ENCODE results near the gene CD53. TPM values are rescaled to one million over a fixed set of nuclear protein-coding genes. Genes with fewer than 3 reads are reported as not detected.

CD53 gene
- total and polyA plus RNA-seq, 9 of the 15 experiments (the other 6 are each of a cell fraction or from before 2014, with no cell fraction given) = 63.5 to 220 (median 131) TPM

DNA sequence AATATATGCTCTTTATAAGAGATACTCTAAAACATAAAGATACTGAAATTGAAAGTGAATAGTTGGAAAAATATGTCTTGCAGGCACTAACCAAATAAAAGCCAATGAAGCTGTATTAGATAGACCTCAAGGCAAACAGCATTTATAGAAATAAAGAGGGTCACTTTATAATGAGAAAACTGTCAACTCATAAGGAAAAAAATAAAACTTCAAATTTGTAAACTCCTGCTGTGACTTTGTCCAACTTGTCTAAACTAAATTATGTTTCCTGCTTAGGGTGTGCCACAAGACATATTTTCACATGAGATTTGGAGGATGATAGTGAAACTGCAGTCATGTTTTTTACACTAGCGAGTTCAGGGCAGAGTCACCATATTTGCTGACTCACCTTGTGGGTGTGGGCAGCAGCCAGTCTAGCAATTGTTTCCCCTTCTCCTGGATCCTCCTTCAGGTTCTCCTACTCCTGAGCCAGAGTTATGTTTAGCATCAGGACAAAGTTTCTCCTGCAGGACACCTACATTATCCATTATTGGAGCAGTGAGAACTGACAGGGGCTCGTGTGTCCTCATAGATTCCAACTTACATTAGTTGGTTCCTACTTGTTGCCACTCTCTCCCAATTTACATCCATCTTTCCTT, 43.8 kb downstream of the CD53 start (continued):
- TF ChIP-seq, protein P1, sequence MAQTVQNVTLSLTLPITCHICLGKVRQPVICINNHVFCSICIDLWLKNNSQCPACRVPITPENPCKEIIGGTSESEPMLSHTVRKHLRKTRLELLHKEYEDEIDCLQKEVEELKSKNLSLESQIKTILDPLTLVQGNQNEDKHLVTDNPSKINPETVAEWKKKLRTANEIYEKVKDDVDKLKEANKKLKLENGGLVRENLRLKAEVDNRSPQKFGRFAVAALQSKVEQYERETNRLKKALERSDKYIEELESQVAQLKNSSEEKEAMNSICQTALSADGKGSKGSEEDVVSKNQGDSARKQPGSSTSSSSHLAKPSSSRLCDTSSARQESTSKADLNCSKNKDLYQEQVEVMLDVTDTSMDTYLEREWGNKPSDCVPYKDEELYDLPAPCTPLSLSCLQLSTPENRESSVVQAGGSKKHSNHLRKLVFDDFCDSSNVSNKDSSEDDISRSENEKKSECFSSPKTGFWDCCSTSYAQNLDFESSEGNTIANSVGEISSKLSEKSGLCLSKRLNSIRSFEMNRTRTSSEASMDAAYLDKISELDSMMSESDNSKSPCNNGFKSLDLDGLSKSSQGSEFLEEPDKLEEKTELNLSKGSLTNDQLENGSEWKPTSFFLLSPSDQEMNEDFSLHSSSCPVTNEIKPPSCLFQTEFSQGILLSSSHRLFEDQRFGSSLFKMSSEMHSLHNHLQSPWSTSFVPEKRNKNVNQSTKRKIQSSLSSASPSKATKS (CRISPR knock-in tag; IDR thresholded peaks at IDR 0.05) = no peak
- TF ChIP-seq NFIX (CRISPR knock-in tag; IDR thresholded peaks at IDR 0.05; ENCODE audit: low read depth) = no peak
- TF ChIP-seq CBFB (CRISPR knock-in tag; IDR thresholded peaks at IDR 0.05) = no peak
- TF ChIP-seq GABPB2 (CRISPR knock-in tag; conservative IDR thresholded peaks at IDR 0.05) = no peak
- TF ChIP-seq ADNP (tag; IDR thresholded peaks at IDR 0.05) = no peak
- TF ChIP-seq ZNF644 (tag; IDR thresholded peaks at IDR 0.05; ENCODE audit: low read depth) = peak; percentile 77; the same call in 1 of the 2 replicates
- TF ChIP-seq, protein P2, sequence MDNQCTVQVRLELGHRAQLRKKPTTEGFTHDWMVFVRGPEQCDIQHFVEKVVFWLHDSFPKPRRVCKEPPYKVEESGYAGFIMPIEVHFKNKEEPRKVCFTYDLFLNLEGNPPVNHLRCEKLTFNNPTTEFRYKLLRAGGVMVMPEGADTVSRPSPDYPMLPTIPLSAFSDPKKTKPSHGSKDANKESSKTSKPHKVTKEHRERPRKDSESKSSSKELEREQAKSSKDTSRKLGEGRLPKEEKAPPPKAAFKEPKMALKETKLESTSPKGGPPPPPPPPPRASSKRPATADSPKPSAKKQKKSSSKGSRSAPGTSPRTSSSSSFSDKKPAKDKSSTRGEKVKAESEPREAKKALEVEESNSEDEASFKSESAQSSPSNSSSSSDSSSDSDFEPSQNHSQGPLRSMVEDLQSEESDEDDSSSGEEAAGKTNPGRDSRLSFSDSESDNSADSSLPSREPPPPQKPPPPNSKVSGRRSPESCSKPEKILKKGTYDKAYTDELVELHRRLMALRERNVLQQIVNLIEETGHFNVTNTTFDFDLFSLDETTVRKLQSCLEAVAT (IDR thresholded peaks at IDR 0.05) = no peak
- TF ChIP-seq SMARCC2 (IDR thresholded peaks at IDR 0.05; ENCODE audit: low read depth) = peak; percentile 87
- no peak for TF ChIP-seq POLR2G (IDR thresholded peaks at IDR 0.05; ENCODE audit: low read depth, low read length)
- TF ChIP-seq TEAD1 (CRISPR knock-in tag; IDR thresholded peaks at IDR 0.05) = peak in 1 of 2 experiments; percentile 74; a peak in 2 of 4 replicates
- no peak for TF ChIP-seq RBM39 (optimal IDR thresholded peaks at IDR 0.05; ENCODE audit: low read depth, low read length)
- no peak for TF ChIP-seq ZNF282 (CRISPR knock-in tag; IDR thresholded peaks at IDR 0.05)
- no peak for TF ChIP-seq ZNF274 (IDR thresholded peaks at IDR 0.05; ENCODE audit: borderline replicate concordance, low read depth, low read length)
- TF ChIP-seq ZC3H4 (CRISPR knock-in tag; IDR thresholded peaks at IDR 0.05; ENCODE audit: borderline replicate concordance) = no peak
- TF ChIP-seq, protein P3, sequence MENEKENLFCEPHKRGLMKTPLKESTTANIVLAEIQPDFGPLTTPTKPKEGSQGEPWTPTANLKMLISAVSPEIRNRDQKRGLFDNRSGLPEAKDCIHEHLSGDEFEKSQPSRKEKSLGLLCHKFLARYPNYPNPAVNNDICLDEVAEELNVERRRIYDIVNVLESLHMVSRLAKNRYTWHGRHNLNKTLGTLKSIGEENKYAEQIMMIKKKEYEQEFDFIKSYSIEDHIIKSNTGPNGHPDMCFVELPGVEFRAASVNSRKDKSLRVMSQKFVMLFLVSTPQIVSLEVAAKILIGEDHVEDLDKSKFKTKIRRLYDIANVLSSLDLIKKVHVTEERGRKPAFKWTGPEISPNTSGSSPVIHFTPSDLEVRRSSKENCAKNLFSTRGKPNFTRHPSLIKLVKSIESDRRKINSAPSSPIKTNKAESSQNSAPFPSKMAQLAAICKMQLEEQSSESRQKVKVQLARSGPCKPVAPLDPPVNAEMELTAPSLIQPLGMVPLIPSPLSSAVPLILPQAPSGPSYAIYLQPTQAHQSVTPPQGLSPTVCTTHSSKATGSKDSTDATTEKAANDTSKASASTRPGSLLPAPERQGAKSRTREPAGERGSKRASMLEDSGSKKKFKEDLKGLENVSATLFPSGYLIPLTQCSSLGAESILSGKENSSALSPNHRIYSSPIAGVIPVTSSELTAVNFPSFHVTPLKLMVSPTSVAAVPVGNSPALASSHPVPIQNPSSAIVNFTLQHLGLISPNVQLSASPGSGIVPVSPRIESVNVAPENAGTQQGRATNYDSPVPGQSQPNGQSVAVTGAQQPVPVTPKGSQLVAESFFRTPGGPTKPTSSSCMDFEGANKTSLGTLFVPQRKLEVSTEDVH (IDR thresholded peaks at IDR 0.05; ENCODE audit: low read depth, partially characterized antibody) = no peak
- TF ChIP-seq ZC3H11A (IDR thresholded peaks at IDR 0.05; ENCODE audit: low read depth, low read length) = no peak
- TF ChIP-seq RBM14 (IDR thresholded peaks at IDR 0.05; ENCODE audit: borderline replicate concordance, insufficient read depth, low read depth, low read length) = no peak
- no peak for TF ChIP-seq EZH2 (IDR thresholded peaks at IDR 0.05; ENCODE audit: borderline replicate concordance, low read depth, low read length)
- peak; percentile 50 for TF ChIP-seq GABPA (tag; conservative IDR thresholded peaks at IDR 0.05; ENCODE audit: low read depth)

Measured in K562 (cell line).